Upper lobe of left lung (tissue), 4 donors: ENCODE measurements around the gene ACOXL.

ENCODE experiments used
- CTCF ChIP-seq, 6 experiments: fragments of 450-650 bp in 4 of 6; fragments of 200-600 bp in 2 of 6; sonication (generic) in 2 of 6; IDR thresholded peaks; one replicate each; pipeline ENCODE4 v1.5.1; 2016 to 2019; ENCODE audit warnings: antibody characterized with exemption in 6 of 6
- EP300 ChIP-seq, 4 donors: sonication (generic); formaldehyde crosslinking; IDR thresholded peaks; one replicate each; pipeline ENCODE4 v1.5.1; 2017; ENCODE audit warnings: antibody characterized with exemption in 4 of 4, control low read depth in 2 of 4
- POLR2A ChIP-seq, 4 donors: fragments of 450-650 bp; IDR thresholded peaks; one replicate each; pipeline ENCODE4 v1.5.1; 2016 to 2017; ENCODE audit warnings: antibody characterized with exemption in 4 of 4, mild to moderate bottlenecking in 2 of 4
- POLR2AphosphoS5 ChIP-seq, 2 donors: sonication (generic); formaldehyde crosslinking; IDR thresholded peaks; one replicate each; pipeline ENCODE4 v1.5.1; 2017; ENCODE audit warnings: antibody characterized with exemption in 2 of 2

GRCh38 chr2:110955045-110955444 lies 222.7 kb downstream of the ACOXL start:
- TF ChIP-seq CTCF (IDR thresholded peaks at IDR 0.05) (no peak), POLR2AphosphoS5 (IDR thresholded peaks at IDR 0.05) (no peak), EP300 (IDR thresholded peaks at IDR 0.05) (no peak), POLR2A (IDR thresholded peaks at IDR 0.05) (no peak)
